Common myeloid progenitor, CD34-positive (primary cell): ENCODE data around the gene PRMT5.

Experiments used
- CTCF ChIA-PET: fragments of 350-600 bp; sonication (Branson Sonifier 250); formaldehyde crosslinking; loops from one replicate; lab custom pipeline; 2021; ENCODE audit warnings: antibody characterized with exemption; lab: Charles Lee
- POLR2A ChIA-PET: fragments of 350-600 bp; sonication (Branson Sonifier 250); formaldehyde crosslinking; loops from one replicate; lab custom pipeline; 2021; ENCODE audit warnings: antibody characterized with exemption; lab: Charles Lee
- DNase-seq, 3 donors: peaks; one replicate each; pipeline versions ENCODE4 v3.0.0 to v3.0.0-alpha.2; 2013
- H3K27ac ChIP-seq, 2 experiments: 1 replicate in 1 of 2; 2 replicates in 1 of 2; pipeline ENCODE4 v1.7.0; 2013; ENCODE audit warnings: inconsistent platforms in 2 of 2, low read length in 2 of 2, mild to moderate bottlenecking in 2 of 2, low read depth in 1 of 2, moderate library complexity in 1 of 2; ENCODE audit not compliant: severe bottlenecking in 2 of 2, insufficient read depth in 1 of 2, poor library complexity in 1 of 2
- H3K27me3 ChIP-seq, 5 experiments: replicated peaks in 2 of 5; 1 replicate in 3 of 5; 2 replicates in 2 of 5; pipeline versions ENCODE4 v1.6.1 to v1.7.0; 2013; ENCODE audit warnings: low read length in 4 of 5, mild to moderate bottlenecking in 2 of 5, moderate library complexity in 2 of 5, inconsistent platforms in 1 of 5; ENCODE audit not compliant: insufficient read depth in 5 of 5, control insufficient read depth in 4 of 5
- H3K36me3 ChIP-seq, 4 experiments: 1 replicate in 2 of 4; 2 replicates in 2 of 4; pipeline versions ENCODE4 v1.6.1 to v1.7.0; 2013; ENCODE audit warnings: low read length in 3 of 4, control low read depth in 1 of 4, mild to moderate bottlenecking in 1 of 4; ENCODE audit not compliant: control insufficient read depth in 4 of 4, insufficient read depth in 4 of 4
- H3K4me1 ChIP-seq, 4 experiments: 1 replicate in 3 of 4; 2 replicates in 1 of 4; pipeline versions ENCODE4 v1.6.1 to v1.7.1; 2013; ENCODE audit warnings: low read length in 3 of 4, mild to moderate bottlenecking in 3 of 4, control low read depth in 1 of 4, inconsistent platforms in 1 of 4, moderate library complexity in 1 of 4; ENCODE audit not compliant: control insufficient read depth in 4 of 4, insufficient read depth in 4 of 4; ENCODE audit errors: control extremely low read depth in 1 of 4
- H3K4me3 ChIP-seq, 7 experiments: 1 replicate in 4 of 7; 2 replicates in 3 of 7; pipeline versions ENCODE4 v1.5.1 to v1.7.0; 2013; ENCODE audit warnings: mild to moderate bottlenecking in 7 of 7, low read length in 6 of 7, moderate library complexity in 6 of 7, inconsistent platforms in 2 of 7, low read depth in 2 of 7, control low read depth in 1 of 7; ENCODE audit not compliant: insufficient read depth in 4 of 7, control insufficient read depth in 1 of 7; ENCODE audit errors: extremely low read depth in 1 of 7
- H3K9me3 ChIP-seq, 5 experiments: 1 replicate in 4 of 5; 2 replicates in 1 of 5; pipeline versions ENCODE4 v1.6.1 to v1.7.1; 2013; ENCODE audit warnings: low read length in 4 of 5, mild to moderate bottlenecking in 2 of 5, inconsistent platforms in 1 of 5, low read depth in 1 of 5, moderate library complexity in 1 of 5; ENCODE audit not compliant: control insufficient read depth in 4 of 5, insufficient read depth in 2 of 5; ENCODE audit errors: control extremely low read depth in 1 of 5
- WGBS: methylation state at CpG from one replicate; pipeline ENCODE4 v1.1.5; 2013; ENCODE audit not compliant: insufficient coverage; 5-methylcytosine and 5-hydroxymethylcytosine counted together

PRMT5 gene

GRCh38 chr14:22896356-22896755, 32.8 kb downstream of the PRMT5 start:
- CTCF ChIA-PET, result interaction anchor here (0.7 to 9.3 kb wide), 11 partner anchors 11 to 335 kb away, joined by 3 to 143 read pairs (median 5); partner anchors contain the start of genes RBM23 and REM2
- POLR2A ChIA-PET, result interaction anchor here (0.7 kb wide), 1 partner anchor 58 kb away, joined by 3 read pairs; no protein-coding TSS in a partner anchor
- peaks cover 7 to 22% (median 13%) of the 10 kb centered on the region in 4 experiments for H3K36me3 ChIP-seq

GRCh38 chr14:22895402-22895801, 33.8 kb downstream of the PRMT5 start:
- Histone ChIP-seq H3K27me3 (peaks cover 0 to 2% (median 0%) of the 10 kb centered on the region in 5 experiments), H3K4me1 (no peaks in the 10 kb centered on the region), H3K4me3 (no peak overlapping the region), H3K36me3 (peaks cover 3 to 12% (median 8%) of the 10 kb centered on the region in 4 experiments), H3K9me3 (no peaks in the 10 kb centered on the region), H3K27ac (no peak overlapping the region)
- ChIA-PET POLR2A (no interaction called here), CTCF (interaction anchor here (0.7 to 9.3 kb wide), 8 partner anchors 7 to 86 kb away, joined by 3 to 143 read pairs (median 6); partner anchors contain the start of genes RBM23 and REM2)
- 100% methylated on average over 1 of the region's 1 CpG for WGBS
- no peak for DNase-seq

More at GRCh38 chr14:22896356-22896755, 32.8 kb downstream of the PRMT5 start:
- WGBS, result 100% methylated on average over 4 of the region's 5 CpGs
- H3K27ac ChIP-seq, result no peak overlapping the region
- H3K4me1 ChIP-seq, result no peaks in the 10 kb centered on the region
- no peaks in the 10 kb centered on the region for H3K9me3 ChIP-seq
- no peak for DNase-seq
- no peak overlapping the region for H3K4me3 ChIP-seq
- peaks cover 0 to 2% (median 0%) of the 10 kb centered on the region in 5 experiments for H3K27me3 ChIP-seq

GRCh38 chr14:22893706-22894105, 35.5 kb downstream of the PRMT5 start:
- no peak for DNase-seq
- WGBS, result 96% methylated on average over 4 of the region's 4 CpGs
- no peak overlapping the region for H3K27ac ChIP-seq
- CTCF ChIA-PET, result interaction anchor here (1.3 to 2.6 kb wide), 5 partner anchors 9 to 44 kb away, joined by 3 to 10 read pairs (median 5); partner anchors contain the start of gene REM2
- peaks cover 0 to 2% (median 0%) of the 10 kb centered on the region in 5 experiments for H3K27me3 ChIP-seq
- POLR2A ChIA-PET, result no interaction called here
- H3K4me1 ChIP-seq, result no peaks in the 10 kb centered on the region
- no peaks in the 10 kb centered on the region for H3K9me3 ChIP-seq
- H3K4me3 ChIP-seq, result no peak overlapping the region
- H3K36me3 ChIP-seq, result peaks cover 0 to 7% (median 2%) of the 10 kb centered on the region in 4 experiments

GRCh38 chr14:22892488-22892887, 36.7 kb downstream of the PRMT5 start:
- Histone ChIP-seq H3K4me3 (no peak overlapping the region), H3K4me1 (peaks cover 0 to 2% (median under 1%) of the 10 kb centered on the region in 4 experiments), H3K9me3 (no peaks in the 10 kb centered on the region), H3K27me3 (peaks cover 0 to 7% (median 4%) of the 10 kb centered on the region in 5 experiments), H3K27ac (no peak overlapping the region), H3K36me3 (no peaks in the 10 kb centered on the region)
- POLR2A ChIA-PET, result no interaction called here
- WGBS, result 100% methylated on average over 6 of the region's 7 CpGs
- CTCF ChIA-PET, result interaction anchor here (0.9 to 15.8 kb wide), 7 partner anchors 7 to 332 kb away, joined by 3 to 143 read pairs (median 4); partner anchors contain the start of gene REM2
- no peak for DNase-seq

GRCh38 chr14:22890416-22890815, 38.8 kb downstream of the PRMT5 start:
- ChIA-PET POLR2A (no interaction called here), CTCF (interaction anchor here (3.9 to 15.8 kb wide), 3 partner anchors 9 to 68 kb away, joined by 11 to 143 read pairs (median 34); partner anchors contain the start of gene LRP10)
- peaks cover 0 to 3% (median 0%) of the 10 kb centered on the region in 5 experiments for H3K9me3 ChIP-seq
- H3K4me3 ChIP-seq, result no peak overlapping the region
- no peaks in the 10 kb centered on the region for H3K36me3 ChIP-seq
- peaks cover 0 to 26% (median 9%) of the 10 kb centered on the region in 5 experiments for H3K27me3 ChIP-seq
- H3K4me1 ChIP-seq, result peaks cover 0 to 14% (median 13%) of the 10 kb centered on the region in 4 experiments
- no peak overlapping the region for H3K27ac ChIP-seq
- 100% methylated on average over 1 of the region's 1 CpG for WGBS
- no peak for DNase-seq

GRCh38 chr14:22888662-22889061, 40.5 kb downstream of the PRMT5 start:
- Histone ChIP-seq H3K9me3 (peaks cover 0 to 3% (median 0%) of the 10 kb centered on the region in 5 experiments), H3K27ac (no peak overlapping the region), H3K4me3 (no peak overlapping the region), H3K36me3 (no peaks in the 10 kb centered on the region), H3K4me1 (peaks cover 0 to 14% (median 13%) of the 10 kb centered on the region in 4 experiments), H3K27me3 (peaks cover 0 to 39% (median 14%) of the 10 kb centered on the region in 5 experiments)
- CTCF ChIA-PET, result interaction anchor here (1.0 to 15.8 kb wide), 5 partner anchors 11 to 66 kb away, joined by 3 to 143 read pairs (median 11); partner anchors contain the start of gene LRP10
- WGBS, result 100% methylated on average over 2 of the region's 4 CpGs
- POLR2A ChIA-PET, result interaction anchor here (0.6 kb wide), 1 partner anchor 30 kb away, joined by 4 read pairs; no protein-coding TSS in a partner anchor
- DNase-seq, result no peak

- no peak overlapping the region for H3K27ac ChIP-seq
- DNase-seq, result peak in 2 of 3 donors; percentile 21 to 26
- peaks cover 0 to 46% (median 14%) of the 10 kb centered on the region in 5 experiments for H3K27me3 ChIP-seq
- WGBS, result 90% methylated on average over 3 of the region's 5 CpGs
- ChIA-PET CTCF (interaction anchor here (1.0 to 15.8 kb wide), 5 partner anchors 12 to 65 kb away, joined by 3 to 143 read pairs (median 11); partner anchors contain the start of gene LRP10), POLR2A (no interaction called here)
- H3K4me1 ChIP-seq, result peaks cover 0 to 14% (median 13%) of the 10 kb centered on the region in 4 experiments
- H3K9me3 ChIP-seq, result peaks cover 0 to 3% (median 0%) of the 10 kb centered on the region in 5 experiments
- no peaks in the 10 kb centered on the region for H3K36me3 ChIP-seq
- no peak overlapping the region for H3K4me3 ChIP-seq
Observed at GRCh38 chr14:22887990-22888378, 41.2 kb downstream of the PRMT5 start.
